ENCODE data around the gene GIMAP7. TPM values are rescaled to one million over a fixed set of nuclear protein-coding genes. Genes with fewer than 3 reads are reported as not detected.
A peak's percentile ranks its signal among the peaks of the same experiment; 100 is the strongest.

GIMAP7 gene
- 100 to 1,000 TPM; 285 to 709 (median 555) TPM for polyA plus RNA-seq

DNA sequence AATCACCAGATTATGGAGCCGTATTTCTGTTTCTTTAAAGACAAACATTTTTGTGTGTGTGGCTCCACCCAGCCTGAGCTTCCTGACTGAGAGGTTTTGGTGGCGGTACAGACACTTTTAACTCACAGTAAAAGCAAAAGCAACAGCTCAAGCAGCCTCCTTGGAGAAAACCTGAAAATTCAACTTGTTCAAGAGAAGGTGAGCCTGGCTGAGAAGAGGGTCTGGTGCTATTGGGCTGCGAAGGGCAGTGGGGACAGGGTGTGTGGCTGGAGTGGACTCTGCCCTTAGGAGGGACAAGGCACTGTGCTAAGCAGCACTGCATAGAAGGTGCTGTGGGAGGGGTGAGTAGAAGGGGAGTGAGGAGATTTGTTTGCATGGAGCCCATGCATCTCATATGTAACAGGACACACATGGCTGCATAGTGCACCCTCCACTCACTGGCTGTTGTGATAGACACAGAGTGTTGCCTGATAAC, at the start of gene GIMAP7:
Gene GIMAP7, plus strand, starts transcription at position 125 of the 475 bp plus-strand sequence. CDS start 5,103 bp downstream, outside the sequence.
- peaks cover 51 to 61% of the 10 kb centered on the region in 2 donors for H3K4me1 Mint-ChIP-seq

GRCh38 chr7:150464962-150465361, 49.7 kb upstream of the GIMAP7 start:
- Mint-ChIP-seq H3K4me1 (peaks cover 88 to 99% of the 10 kb centered on the region in 2 donors), H3K27ac (peak overlapping the region; percentile 49 to 86 (median 74))

More for the DNA sequence above, at the start of gene GIMAP7:
- peak; percentile 62 to 76 (median 71) for DNase-seq
- peaks cover 40 to 49% (median 42%) of the 10 kb centered on the region in 3 donors for H3K36me3 Mint-ChIP-seq
- peak within 1 kb of the TSS; percentile 94 to 99 (median 98) for H3K27ac Mint-ChIP-seq
- H3K27me3 Mint-ChIP-seq (ENCODE audit: low read depth in 3 of 3): peaks cover 0 to 3% (median 0%) of the 10 kb centered on the region in 3 donors
- peaks cover 3 to 18% (median 14%) of the 10 kb centered on the region in 6 donors for H3K9me3 Mint-ChIP-seq
- peak within 1 kb of the TSS; percentile 99 to 100 (median 100) for H3K4me3 Mint-ChIP-seq

GRCh38 chr7:150465414-150465813, 49.3 kb upstream of the GIMAP7 start:
- peaks cover 76 to 89% (median 80%) of the 10 kb centered on the region in 3 donors for H3K36me3 Mint-ChIP-seq
- H3K4me3 Mint-ChIP-seq: peak overlapping the region; percentile 36 to 69 (median 47)

More at GRCh38 chr7:150464962-150465361, 49.7 kb upstream of the GIMAP7 start:
- H3K9me3 Mint-ChIP-seq: peaks cover 26 to 36% (median 27%) of the 10 kb centered on the region in 6 donors
- peaks cover 78 to 89% (median 83%) of the 10 kb centered on the region in 3 donors for H3K36me3 Mint-ChIP-seq
- H3K27me3 Mint-ChIP-seq (ENCODE audit: low read depth in 3 of 3): peaks cover 0 to 3% (median 0%) of the 10 kb centered on the region in 3 donors
- peak overlapping the region; percentile 36 to 69 (median 47) for H3K4me3 Mint-ChIP-seq
- DNase-seq: peak in 1 of 3 donors; percentile 11

GRCh38 chr7:150466477-150466876, 48.2 kb upstream of the GIMAP7 start:
- H3K36me3 Mint-ChIP-seq: peaks cover 72 to 87% (median 78%) of the 10 kb centered on the region in 3 donors
- no peak for DNase-seq
- H3K27me3 Mint-ChIP-seq (ENCODE audit: low read depth in 3 of 3): peaks cover 0 to 3% (median 0%) of the 10 kb centered on the region in 3 donors
- H3K9me3 Mint-ChIP-seq: peaks cover 14 to 22% (median 20%) of the 10 kb centered on the region in 6 donors
- no peak overlapping the region for H3K4me3 Mint-ChIP-seq
- peaks cover 88 to 99% of the 10 kb centered on the region in 2 donors for H3K4me1 Mint-ChIP-seq
- H3K27ac Mint-ChIP-seq: peak overlapping the region in 4 of 6 donors; percentile 14 to 67 (median 40)

More at GRCh38 chr7:150465414-150465813, 49.3 kb upstream of the GIMAP7 start:
- Mint-ChIP-seq H3K27ac (peak overlapping the region; percentile 49 to 86 (median 74)), H3K4me1 (peaks cover 88 to 99% of the 10 kb centered on the region in 2 donors), H3K27me3 (ENCODE audit: low read depth in 3 of 3) (peaks cover 0 to 3% (median 0%) of the 10 kb centered on the region in 3 donors), H3K9me3 (peaks cover 24 to 32% (median 27%) of the 10 kb centered on the region in 6 donors)
- no peak for DNase-seq

DNA sequence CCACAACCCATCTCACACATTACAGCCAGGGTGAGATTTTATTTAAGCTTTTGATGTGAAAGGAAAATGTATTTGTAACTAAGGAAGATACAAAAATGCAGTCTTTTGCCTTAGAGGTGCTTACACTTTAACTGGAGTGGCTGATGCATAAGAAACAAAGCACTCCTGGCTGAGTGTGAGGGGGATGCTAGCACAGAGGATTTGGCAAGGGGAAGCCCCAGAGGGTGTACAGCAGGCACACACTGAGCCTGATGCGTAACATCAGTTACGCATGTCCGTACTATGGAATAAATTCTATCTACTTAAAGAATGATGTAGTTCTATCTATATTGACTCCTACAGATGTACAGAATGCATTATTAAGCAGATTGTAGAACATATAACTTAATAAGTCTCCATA, 46.4 kb upstream of the GIMAP7 start:
- DNase-seq: no peak
- Mint-ChIP-seq H3K36me3 (peaks cover 58 to 85% (median 75%) of the 10 kb centered on the region in 3 donors), H3K4me3 (peak overlapping the region in 2 of 5 donors; percentile 1 to 58), H3K4me1 (peaks cover 78 to 95% of the 10 kb centered on the region in 2 donors), H3K27me3 (ENCODE audit: low read depth in 3 of 3) (no peaks in the 10 kb centered on the region), H3K27ac (peak overlapping the region; percentile 18 to 82 (median 77)), H3K9me3 (peaks cover 0 to 4% (median 4%) of the 10 kb centered on the region in 6 donors)

DNA sequence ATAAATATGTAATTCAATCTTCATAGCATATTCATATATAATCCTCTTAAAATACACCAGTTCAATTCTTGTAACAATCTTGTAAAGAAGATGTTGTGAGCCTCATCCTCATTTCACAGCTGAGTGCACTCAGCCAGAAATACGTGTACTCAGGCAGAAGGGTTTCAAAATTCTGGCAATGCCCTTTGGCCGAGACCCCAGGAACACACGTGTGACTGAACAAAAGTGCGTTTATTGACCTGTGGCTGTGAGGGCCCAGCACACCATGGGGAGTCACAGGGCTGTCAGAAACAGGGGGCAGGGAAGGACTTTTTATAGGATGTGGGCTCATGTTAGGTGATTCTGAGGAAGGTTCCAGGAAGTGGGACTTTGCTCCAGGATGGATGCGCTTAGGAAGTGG, 42.8 kb upstream of the GIMAP7 start:
- Mint-ChIP-seq H3K4me1 (peaks cover 58 to 86% of the 10 kb centered on the region in 2 donors), H3K27me3 (ENCODE audit: low read depth in 3 of 3) (no peaks in the 10 kb centered on the region), H3K27ac (peak overlapping the region in 5 of 6 donors; percentile 45 to 72 (median 61)), H3K36me3 (peaks cover 64 to 93% (median 88%) of the 10 kb centered on the region in 3 donors), H3K9me3 (no peaks in the 10 kb centered on the region), H3K4me3 (no peak overlapping the region)
- no peak for DNase-seq

DNA sequence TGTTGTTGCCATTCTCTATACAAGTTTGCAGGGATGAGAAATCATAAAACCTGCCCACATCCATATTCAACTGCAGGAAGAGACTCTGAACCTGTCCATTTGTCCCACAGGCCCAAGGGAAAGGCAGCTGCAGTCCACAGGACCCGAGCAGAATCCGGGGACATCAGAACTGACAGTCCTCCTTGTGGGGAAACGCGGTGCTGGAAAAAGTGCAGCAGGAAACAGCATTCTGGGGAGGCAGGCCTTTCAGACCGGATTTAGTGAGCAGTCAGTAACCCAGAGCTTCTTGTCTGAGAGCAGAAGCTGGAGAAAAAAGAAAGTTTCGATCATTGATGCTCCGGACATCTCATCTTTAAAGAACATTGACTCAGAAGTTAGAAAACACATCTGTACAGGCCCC, 40.8 kb upstream of the GIMAP7 start:
- Mint-ChIP-seq H3K27ac (peak overlapping the region in 4 of 6 donors; percentile 4 to 78 (median 62)), H3K36me3 (peaks cover 64 to 93% (median 86%) of the 10 kb centered on the region in 3 donors), H3K4me1 (peaks cover 56 to 81% of the 10 kb centered on the region in 2 donors), H3K9me3 (no peaks in the 10 kb centered on the region), H3K27me3 (ENCODE audit: low read depth in 3 of 3) (peaks cover 0 to 2% (median 0%) of the 10 kb centered on the region in 3 donors), H3K4me3 (no peak overlapping the region)
- no peak for DNase-seq

DNA sequence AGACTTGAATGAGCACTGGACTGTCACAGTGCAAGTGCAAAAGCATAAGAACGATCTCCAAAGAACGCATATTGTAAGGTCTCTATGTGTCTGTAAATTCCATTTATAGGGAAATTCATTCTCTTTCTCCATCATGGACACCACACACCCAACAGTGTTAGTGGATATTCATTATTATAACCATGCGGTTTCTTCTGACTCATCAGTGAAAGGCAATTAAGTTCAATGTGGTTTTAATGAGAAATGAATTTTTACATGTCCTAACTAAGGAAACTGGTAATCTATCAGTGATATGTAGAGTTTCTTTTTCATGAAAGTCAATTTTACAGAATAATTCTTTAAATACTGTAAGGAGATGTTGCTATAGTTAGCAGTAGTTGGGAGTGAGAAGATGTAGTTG, 38.4 kb upstream of the GIMAP7 start:
- H3K4me1 Mint-ChIP-seq: peaks cover 60 to 81% of the 10 kb centered on the region in 2 donors
- no peak for DNase-seq
- H3K36me3 Mint-ChIP-seq: peaks cover 55 to 77% (median 72%) of the 10 kb centered on the region in 3 donors
- H3K27ac Mint-ChIP-seq: peak overlapping the region; percentile 49 to 91 (median 87)
- H3K4me3 Mint-ChIP-seq: peak overlapping the region in 3 of 5 donors; percentile 39 to 65 (median 52)
- H3K27me3 Mint-ChIP-seq (ENCODE audit: low read depth in 3 of 3): peaks cover 0 to 4% (median 2%) of the 10 kb centered on the region in 3 donors
- no peaks in the 10 kb centered on the region for H3K9me3 Mint-ChIP-seq

- H3K9me3 Mint-ChIP-seq: no peaks in the 10 kb centered on the region
- H3K36me3 Mint-ChIP-seq: peaks cover 54 to 73% (median 69%) of the 10 kb centered on the region in 3 donors
- H3K4me1 Mint-ChIP-seq: peaks cover 65 to 83% of the 10 kb centered on the region in 2 donors
- peaks cover 0 to 7% (median 2%) of the 10 kb centered on the region in 3 donors for H3K27me3 Mint-ChIP-seq (ENCODE audit: low read depth in 3 of 3)
- DNase-seq: no peak
- no peak overlapping the region for H3K4me3 Mint-ChIP-seq
- H3K27ac Mint-ChIP-seq: peak overlapping the region; percentile 41 to 91 (median 83)
Measured at GRCh38 chr7:150476819-150477631, 37.6 kb upstream of the GIMAP7 start.

DNA sequence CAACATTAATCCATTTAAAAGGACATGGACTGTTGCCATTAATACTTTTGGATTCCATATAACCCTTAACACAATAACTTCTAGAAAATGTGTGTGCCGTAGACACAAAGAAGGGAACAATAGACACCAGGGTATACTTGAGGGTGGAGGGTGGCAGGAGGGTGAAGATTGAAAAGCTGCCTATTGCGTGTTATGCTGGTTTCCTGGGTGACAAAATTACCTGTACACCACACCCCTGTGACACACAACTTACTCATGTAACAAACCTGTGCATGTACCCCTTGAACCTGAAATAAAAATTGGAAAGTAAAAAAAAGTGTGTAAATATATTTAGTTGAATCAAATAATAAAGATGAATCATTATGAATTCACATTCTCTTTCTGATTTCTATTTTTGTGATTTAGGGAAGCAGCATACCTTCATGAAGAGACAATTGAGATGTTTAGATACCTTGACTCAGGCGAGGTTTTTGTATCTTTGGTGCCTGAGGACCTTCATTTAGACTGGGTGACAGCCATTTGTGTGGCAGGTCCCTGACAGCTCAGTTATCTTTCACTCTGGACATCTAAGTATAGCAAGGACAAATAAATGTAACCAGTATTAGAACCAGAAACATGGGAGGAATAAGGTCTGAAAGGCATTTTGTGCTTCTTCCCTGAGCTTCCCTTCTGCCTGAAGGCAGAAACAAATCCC, 35.5 kb upstream of the GIMAP7 start:
- Mint-ChIP-seq H3K4me3 (peak overlapping the region in 4 of 5 donors; percentile 5 to 57 (median 22)), H3K36me3 (peaks cover 42 to 56% (median 49%) of the 10 kb centered on the region in 3 donors)
- DNase-seq: no peak

DNA sequence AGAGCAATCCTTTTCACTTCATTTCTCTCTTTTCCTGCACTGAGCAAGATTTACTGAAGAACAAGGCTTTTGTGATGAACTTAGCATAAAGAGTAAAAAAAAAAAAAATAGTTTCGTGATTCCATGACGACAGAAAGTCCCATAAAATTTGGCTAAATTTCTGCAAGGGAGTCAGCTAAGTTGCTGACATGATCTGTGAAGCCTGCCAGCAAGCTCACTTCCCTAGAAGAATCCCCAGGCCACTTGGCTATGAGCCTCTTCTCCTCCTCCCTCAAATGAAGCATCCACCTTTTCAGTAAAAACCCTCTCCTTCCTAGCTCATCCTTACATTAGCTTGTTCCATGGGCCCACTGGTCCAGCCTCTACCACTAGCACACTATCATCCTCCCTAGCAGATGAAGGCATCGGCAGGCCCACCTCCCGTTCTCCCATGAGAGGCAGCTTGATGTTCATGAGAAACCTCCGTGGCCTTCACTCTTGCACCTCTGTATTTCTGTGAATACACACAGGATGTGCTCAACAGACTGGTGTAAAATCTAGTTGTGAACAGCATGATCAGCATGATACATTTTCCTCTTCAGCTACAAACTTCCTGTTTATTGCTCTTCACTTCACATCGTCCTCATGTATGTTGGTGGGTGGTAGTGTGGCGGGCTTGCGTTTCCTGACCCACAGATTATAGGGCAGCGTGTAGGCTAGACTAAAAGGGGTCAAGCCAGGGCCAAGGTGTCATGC, 33.3 kb upstream of the GIMAP7 start:
- H3K9me3 Mint-ChIP-seq: no peaks in the 10 kb centered on the region
- DNase-seq: peak; percentile 77 to 83 (median 81)
- H3K4me3 Mint-ChIP-seq: peak overlapping the region; percentile 81 to 88 (median 85)
- H3K4me1 Mint-ChIP-seq: peaks cover 92 to 94% of the 10 kb centered on the region in 2 donors
- H3K27ac Mint-ChIP-seq: peak overlapping the region; percentile 97 to 99 (median 99)
- peaks cover 26 to 43% (median 30%) of the 10 kb centered on the region in 3 donors for H3K36me3 Mint-ChIP-seq
- H3K27me3 Mint-ChIP-seq (ENCODE audit: low read depth in 3 of 3): peaks cover 2 to 9% (median 4%) of the 10 kb centered on the region in 3 donors

More for the DNA sequence above, 35.5 kb upstream of the GIMAP7 start:
- Mint-ChIP-seq H3K4me1 (peaks cover 83 to 86% of the 10 kb centered on the region in 2 donors), H3K9me3 (no peaks in the 10 kb centered on the region), H3K27ac (peak overlapping the region; percentile 97 to 99 (median 99)), H3K27me3 (ENCODE audit: low read depth in 3 of 3) (peaks cover 2 to 9% (median 2%) of the 10 kb centered on the region in 3 donors)

DNA sequence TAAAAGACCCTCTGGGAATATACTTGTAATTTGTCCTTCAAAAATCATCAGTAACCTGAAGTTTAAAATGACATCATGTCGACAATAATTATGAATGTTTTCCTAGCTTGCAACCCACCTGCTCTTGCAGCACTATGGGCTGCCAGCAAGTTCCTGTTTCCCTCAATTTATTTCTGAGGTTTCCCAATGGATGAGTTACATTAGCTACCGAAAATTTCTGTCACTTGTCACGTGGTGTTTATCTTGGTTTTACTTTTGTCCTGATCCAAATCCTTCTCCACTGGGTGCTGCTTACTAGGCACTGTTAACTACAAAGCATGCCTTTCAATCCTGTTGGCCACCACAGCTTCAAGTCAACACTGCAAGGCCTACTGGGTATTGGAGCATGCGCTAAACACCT, 32.8 kb upstream of the GIMAP7 start:
- peaks cover 2 to 9% (median 4%) of the 10 kb centered on the region in 3 donors for H3K27me3 Mint-ChIP-seq (ENCODE audit: low read depth in 3 of 3)
- peaks cover 22 to 38% (median 24%) of the 10 kb centered on the region in 3 donors for H3K36me3 Mint-ChIP-seq
- peaks cover 91 to 95% of the 10 kb centered on the region in 2 donors for H3K4me1 Mint-ChIP-seq
- peak overlapping the region; percentile 97 to 99 (median 99) for H3K27ac Mint-ChIP-seq
- H3K4me3 Mint-ChIP-seq: peak overlapping the region; percentile 81 to 88 (median 85)
- H3K9me3 Mint-ChIP-seq: no peaks in the 10 kb centered on the region
- DNase-seq: no peak
